H9 (cell line): ENCODE measurements around the gene ANKMY1. TPM values are rescaled to one million over a fixed set of nuclear protein-coding genes. Genes with fewer than 3 reads are reported as not detected.

ENCODE experiments used
- DNase-seq: peaks from one replicate; pipeline ENCODE4 v3.0.0-alpha.2; 2017
- H2AFZ ChIP-seq: one replicate; pipeline ENCODE4 v1.6.1; 2013; ENCODE audit warnings: mild to moderate bottlenecking, low read length, control low read depth, moderate library complexity
- H2AK5ac ChIP-seq: 2 replicates; pipeline ENCODE4 v1.6.1; 2013; ENCODE audit warnings: low read length, control low read depth, mixed read lengths; ENCODE audit not compliant: insufficient read length
- H2BK120ac ChIP-seq: one replicate; pipeline ENCODE4 v1.6.1; 2013; ENCODE audit warnings: low read depth, mild to moderate bottlenecking, low read length, control low read depth, inconsistent platforms; ENCODE audit not compliant: poor library complexity, severe bottlenecking
- H2BK12ac ChIP-seq: 2 replicates; pipeline ENCODE4 v1.6.1; 2013; ENCODE audit warnings: low read length, control low read depth, mixed read lengths, low read depth; ENCODE audit not compliant: insufficient read length
- H2BK15ac ChIP-seq: 2 replicates; pipeline ENCODE4 v1.6.1; 2013; ENCODE audit warnings: low read depth, low read length, control low read depth
- H2BK20ac ChIP-seq: one replicate; pipeline ENCODE4 v1.6.1; 2013; ENCODE audit warnings: low read depth, mild to moderate bottlenecking, low read length, control low read depth, inconsistent platforms; ENCODE audit not compliant: poor library complexity, severe bottlenecking
- H2BK5ac ChIP-seq: 2 replicates; pipeline ENCODE4 v1.6.1; 2013; ENCODE audit warnings: low read length, control low read depth, mixed read lengths; ENCODE audit not compliant: insufficient read length
- H3K14ac ChIP-seq: 2 replicates; pipeline ENCODE4 v1.6.1; 2013; ENCODE audit warnings: low read length, control low read depth; ENCODE audit not compliant: insufficient read depth
- H3K18ac ChIP-seq: 2 replicates; pipeline ENCODE4 v1.6.1; 2013; ENCODE audit warnings: low read depth, mild to moderate bottlenecking, mixed read lengths, low read length, control low read depth; ENCODE audit not compliant: insufficient read length
- H3K23ac ChIP-seq: 2 replicates; pipeline ENCODE4 v1.6.1; 2013; ENCODE audit warnings: low read length, control low read depth, mixed read lengths, low read depth; ENCODE audit not compliant: insufficient read length
- H3K23me2 ChIP-seq: 2 replicates; pipeline ENCODE4 v1.6.1; 2013; ENCODE audit warnings: low read depth, mild to moderate bottlenecking, mixed read lengths, low read length, control low read depth; ENCODE audit not compliant: insufficient read length, poor library complexity, severe bottlenecking
- H3K27ac ChIP-seq: 2 replicates; pipeline ENCODE4 v1.5.1; 2013; ENCODE audit warnings: low read length, control low read depth, mixed read lengths, low read depth; ENCODE audit not compliant: insufficient read length
- H3K27me3 ChIP-seq: 2 replicates; pipeline ENCODE4 v1.6.1; 2013; ENCODE audit warnings: low read length, control low read depth, inconsistent platforms; ENCODE audit not compliant: insufficient read depth
- H3K4ac ChIP-seq: 2 replicates; pipeline ENCODE4 v1.6.1; 2013; ENCODE audit warnings: low read depth, mild to moderate bottlenecking, control low read depth, inconsistent platforms, low read length, moderate library complexity
- H3K4me1 ChIP-seq: 2 replicates; pipeline ENCODE4 v1.6.1; 2013; ENCODE audit warnings: low read length, control low read depth, inconsistent platforms; ENCODE audit not compliant: insufficient read depth
- H3K4me2 ChIP-seq: 2 replicates; pipeline ENCODE4 v1.6.1; 2013; ENCODE audit warnings: low read length, control low read depth, mixed read lengths; ENCODE audit not compliant: insufficient read length, insufficient read depth
- H3K56ac ChIP-seq: 2 replicates; pipeline ENCODE4 v1.6.1; 2013; ENCODE audit warnings: low read depth, mild to moderate bottlenecking, mixed read lengths, low read length, control low read depth; ENCODE audit not compliant: insufficient read length
- H3K79me1 ChIP-seq: 2 replicates; pipeline ENCODE4 v1.6.1; 2013; ENCODE audit warnings: low read depth, mild to moderate bottlenecking, moderate library complexity, low read length, control low read depth, inconsistent platforms; ENCODE audit not compliant: insufficient read depth, poor library complexity, severe bottlenecking
- H3K79me2 ChIP-seq: 2 replicates; pipeline ENCODE4 v1.6.1; 2013; ENCODE audit warnings: low read length, control low read depth, inconsistent platforms; ENCODE audit not compliant: insufficient read depth
- H3K9ac ChIP-seq: 2 replicates; pipeline ENCODE4 v1.6.1; 2013; ENCODE audit warnings: low read length, control low read depth, mixed read lengths; ENCODE audit not compliant: insufficient read length; ENCODE audit errors: extremely low read depth
- H3K9me3 ChIP-seq: one replicate; pipeline ENCODE4 v1.6.1; 2013; ENCODE audit warnings: low read depth, low read length, inconsistent platforms; ENCODE audit not compliant: control insufficient read depth
- H3T11ph ChIP-seq: one replicate; pipeline ENCODE4 v1.6.1; 2013; ENCODE audit warnings: mild to moderate bottlenecking, low read length, control low read depth, inconsistent platforms
- H4K20me1 ChIP-seq: one replicate; pipeline ENCODE4 v1.6.1; 2013; ENCODE audit not compliant: control insufficient read depth, insufficient read length, insufficient read depth
- H4K5ac ChIP-seq: 2 replicates; pipeline ENCODE4 v1.6.1; 2013; ENCODE audit warnings: low read depth, mild to moderate bottlenecking, mixed read lengths, low read length, control low read depth; ENCODE audit not compliant: insufficient read length
- H4K8ac ChIP-seq: replicated peaks from 2 replicates; pipeline ENCODE4 v1.6.1; 2013; ENCODE audit warnings: low read length, control low read depth, mixed read lengths, low read depth; ENCODE audit not compliant: insufficient read length
- H4K91ac ChIP-seq: 2 replicates; pipeline ENCODE4 v1.6.1; 2013; ENCODE audit warnings: low read depth, mild to moderate bottlenecking, moderate library complexity, mixed read lengths, low read length, control low read depth; ENCODE audit not compliant: insufficient read length
- H3K27ac Mint-ChIP-seq, 3 experiments: 2 replicates in 2 of 3; 3 replicates in 1 of 3; pipeline ENCODE4 v1.8.0; 2020 to 2021; ENCODE audit warnings: mixed read lengths in 3 of 3, mild to moderate bottlenecking in 1 of 3, moderate library complexity in 1 of 3
- H3K27me3 Mint-ChIP-seq: 2 replicates; pipeline ENCODE4 v1.8.0; 2021; ENCODE audit warnings: low read depth, mild to moderate bottlenecking, moderate library complexity, mixed read lengths
- H3K36me3 Mint-ChIP-seq, 3 experiments: 2 replicates in 2 of 3; 3 replicates in 1 of 3; pipeline ENCODE4 v1.8.0; 2020 to 2021; ENCODE audit warnings: low read depth in 3 of 3, mixed read lengths in 3 of 3; ENCODE audit not compliant: insufficient read depth in 1 of 3
- H3K4me1 Mint-ChIP-seq, 2 experiments: 2 replicates each; pipeline ENCODE4 v1.8.0; 2020; ENCODE audit warnings: mixed read lengths in 2 of 2
- H3K4me3 Mint-ChIP-seq, 2 experiments: 2 replicates in 1 of 2; 3 replicates in 1 of 2; pipeline ENCODE4 v1.8.0; 2020 to 2021; ENCODE audit warnings: mild to moderate bottlenecking in 2 of 2, mixed read lengths in 2 of 2, moderate library complexity in 1 of 2
- H3K9me3 Mint-ChIP-seq, 2 experiments: 2 replicates in 1 of 2; 3 replicates in 1 of 2; pipeline ENCODE4 v1.8.0; 2020; ENCODE audit warnings: mild to moderate bottlenecking in 2 of 2, mixed read lengths in 2 of 2, moderate library complexity in 1 of 2
- CTCF ChIP-seq: fragments of 200-600 bp; sonication (generic); conservative IDR thresholded peaks from 3 replicates; pipeline ENCODE4 v1.8.0; 2021; ENCODE audit warnings: antibody characterized with exemption, mild to moderate bottlenecking
- WGBS: extraction: QIAGEN DNeasy Blood & Tissue Kit; methylation state at CpG from one replicate; pipeline ENCODE4 v1.1.7; 2013; ENCODE audit warnings: missing lambda C conversion rate, low lambda C conversion rate, mixed read lengths; ENCODE audit not compliant: insufficient read length; ENCODE audit errors: extremely low coverage; 5-methylcytosine and 5-hydroxymethylcytosine counted together
- total RNA-seq: library from RNA; stranded (reverse); gene quantifications from 2 replicates; pipeline ENCODE4 v1.2.1, GENCODE V29; 2021

ANKMY1 gene
- total RNA-seq, 1 experiment from 2014 or later, result 13.7 TPM

GRCh38 chr2:240577281-240578109 is 19.7 kb upstream of the ANKMY1 start:
- H2BK5ac ChIP-seq, result no peak overlapping the region
- no peaks in the 10 kb centered on the region for H3K79me1 ChIP-seq
- no peak overlapping the region for H3K4me2 ChIP-seq
- no peak overlapping the region for H3T11ph ChIP-seq
- H3K79me2 ChIP-seq, result no peaks in the 10 kb centered on the region
- H3K4me3 Mint-ChIP-seq, result no peak overlapping the region
- H4K5ac ChIP-seq, result no peak overlapping the region
- H3K27ac Mint-ChIP-seq, result no peak overlapping the region
- H3K14ac ChIP-seq, result no peak overlapping the region
- no peak overlapping the region for H3K56ac ChIP-seq
- TF ChIP-seq CTCF, result no peak
- no peaks in the 10 kb centered on the region for H3K27me3 ChIP-seq
- no peak overlapping the region for H2BK12ac ChIP-seq
- WGBS, result no CpG with 5 or more reads among the region's 26 CpGs
- no peak overlapping the region for H2AFZ ChIP-seq
- no peak overlapping the region for H4K8ac ChIP-seq
- no peaks in the 10 kb centered on the region for H3K9me3 Mint-ChIP-seq
- H3K27me3 Mint-ChIP-seq, result no peaks in the 10 kb centered on the region
- no peak overlapping the region for H3K23ac ChIP-seq
- no peak overlapping the region for H2BK120ac ChIP-seq
- H2AK5ac ChIP-seq, result no peak overlapping the region
- no peak overlapping the region for H2BK20ac ChIP-seq
- no peak overlapping the region for H3K27ac ChIP-seq
- no peak for DNase-seq
- H3K18ac ChIP-seq, result no peak overlapping the region
- H3K36me3 Mint-ChIP-seq, result no peaks in the 10 kb centered on the region; a peak in 2 of 7 replicates
- no peaks in the 10 kb centered on the region for H3K23me2 ChIP-seq
- no peak overlapping the region for H4K91ac ChIP-seq
- H3K4me1 Mint-ChIP-seq, result peaks cover 7 to 15% of the 10 kb centered on the region in 2 experiments
- H3K9me3 ChIP-seq, result no peaks in the 10 kb centered on the region
- H3K4ac ChIP-seq, result no peak overlapping the region
- no peaks in the 10 kb centered on the region for H4K20me1 ChIP-seq
- no peaks in the 10 kb centered on the region for H3K4me1 ChIP-seq
- H3K9ac ChIP-seq, result no peak overlapping the region
- no peak overlapping the region for H2BK15ac ChIP-seq
